Measurements from ENCODE around the gene CFHR5. TPM values are rescaled to one million over a fixed set of nuclear protein-coding genes. Genes with fewer than 3 reads are reported as not detected.

Gene CFHR5
- total and polyA plus RNA-seq, 7 donors = not detected

DNA sequence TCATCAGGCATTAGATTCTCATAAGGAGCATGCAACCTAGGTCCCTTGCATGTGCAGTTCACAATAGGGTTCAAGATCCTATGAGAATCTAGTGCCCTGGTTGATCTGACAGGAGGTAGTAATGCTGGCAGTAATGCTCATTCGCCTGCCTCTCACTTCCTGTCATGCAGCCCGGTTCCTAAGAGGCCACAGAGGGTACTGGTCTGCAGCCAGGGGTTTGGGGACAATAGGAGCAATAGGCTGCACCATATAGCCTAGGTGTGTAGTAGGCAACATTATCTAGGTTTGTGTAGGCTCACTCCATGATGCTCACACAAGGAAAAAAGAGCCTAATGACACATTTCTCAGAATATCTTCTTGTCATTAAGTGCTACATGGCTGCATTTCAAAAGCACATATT is 25.8 kb downstream of the CFHR5 start:
- no peak overlapping the region for H3K27ac ChIP-seq
- intact Hi-C loops (cut with DNase I) = no loop called here
- TF ChIP-seq POLR2AphosphoS5 (IDR thresholded peaks at IDR 0.05) = no peak
- TF ChIP-seq EP300 (IDR thresholded peaks at IDR 0.05) = no peak
- no peak for TF ChIP-seq POLR2A (IDR thresholded peaks at IDR 0.05)
- TF ChIP-seq, protein P1, sequence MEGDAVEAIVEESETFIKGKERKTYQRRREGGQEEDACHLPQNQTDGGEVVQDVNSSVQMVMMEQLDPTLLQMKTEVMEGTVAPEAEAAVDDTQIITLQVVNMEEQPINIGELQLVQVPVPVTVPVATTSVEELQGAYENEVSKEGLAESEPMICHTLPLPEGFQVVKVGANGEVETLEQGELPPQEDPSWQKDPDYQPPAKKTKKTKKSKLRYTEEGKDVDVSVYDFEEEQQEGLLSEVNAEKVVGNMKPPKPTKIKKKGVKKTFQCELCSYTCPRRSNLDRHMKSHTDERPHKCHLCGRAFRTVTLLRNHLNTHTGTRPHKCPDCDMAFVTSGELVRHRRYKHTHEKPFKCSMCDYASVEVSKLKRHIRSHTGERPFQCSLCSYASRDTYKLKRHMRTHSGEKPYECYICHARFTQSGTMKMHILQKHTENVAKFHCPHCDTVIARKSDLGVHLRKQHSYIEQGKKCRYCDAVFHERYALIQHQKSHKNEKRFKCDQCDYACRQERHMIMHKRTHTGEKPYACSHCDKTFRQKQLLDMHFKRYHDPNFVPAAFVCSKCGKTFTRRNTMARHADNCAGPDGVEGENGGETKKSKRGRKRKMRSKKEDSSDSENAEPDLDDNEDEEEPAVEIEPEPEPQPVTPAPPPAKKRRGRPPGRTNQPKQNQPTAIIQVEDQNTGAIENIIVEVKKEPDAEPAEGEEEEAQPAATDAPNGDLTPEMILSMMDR (IDR thresholded peaks at IDR 0.05) = no peak
- 59 to 75% methylated on average over 2 of the region's 2 CpGs for WGBS, 2 donors
- no peak for DNase-seq
- no peaks in the 10 kb centered on the region for H3K9me3 ChIP-seq
- no peaks in the 10 kb centered on the region for H3K36me3 ChIP-seq
- H3K4me3 ChIP-seq = no peak overlapping the region
- no peaks in the 10 kb centered on the region for H3K4me1 ChIP-seq
- no peaks in the 10 kb centered on the region for H3K27me3 ChIP-seq

DNA sequence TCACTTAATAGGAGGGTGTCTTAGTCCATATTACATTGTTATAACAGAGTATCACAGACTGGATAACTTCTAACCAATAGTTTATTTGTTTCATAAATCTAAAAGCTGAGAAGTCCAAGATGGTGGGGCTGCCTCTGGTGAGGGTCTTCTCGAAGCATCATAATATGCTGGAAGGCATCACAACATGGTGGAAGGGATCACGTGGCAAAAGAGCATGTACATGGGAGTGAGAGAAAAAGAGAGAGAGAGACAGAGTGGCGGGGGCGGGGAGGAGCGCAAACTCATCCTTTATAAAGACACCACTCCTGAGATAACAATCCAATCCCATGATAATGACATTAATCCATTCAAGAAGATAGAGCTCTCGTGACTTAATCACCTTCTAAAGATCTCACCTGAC is 31.5 kb downstream of the CFHR5 start:
- Histone ChIP-seq H3K9me3 (peaks cover 0 to 4% (median 0%) of the 10 kb centered on the region in 4 donors), H3K36me3 (no peaks in the 10 kb centered on the region), H3K27ac (no peak overlapping the region), H3K4me3 (no peak overlapping the region), H3K27me3 (no peaks in the 10 kb centered on the region), H3K4me1 (no peaks in the 10 kb centered on the region)
- WGBS, 2 donors = 84 to 89% methylated on average over 6 of the region's 6 CpGs
- TF ChIP-seq EP300 (IDR thresholded peaks at IDR 0.05) (no peak), POLR2A (IDR thresholded peaks at IDR 0.05) (no peak), POLR2AphosphoS5 (IDR thresholded peaks at IDR 0.05) (no peak)
- TF ChIP-seq, protein P1 (IDR thresholded peaks at IDR 0.05) = no peak
- intact Hi-C loops (cut with DNase I) = no loop called here
- DNase-seq = no peak

DNA sequence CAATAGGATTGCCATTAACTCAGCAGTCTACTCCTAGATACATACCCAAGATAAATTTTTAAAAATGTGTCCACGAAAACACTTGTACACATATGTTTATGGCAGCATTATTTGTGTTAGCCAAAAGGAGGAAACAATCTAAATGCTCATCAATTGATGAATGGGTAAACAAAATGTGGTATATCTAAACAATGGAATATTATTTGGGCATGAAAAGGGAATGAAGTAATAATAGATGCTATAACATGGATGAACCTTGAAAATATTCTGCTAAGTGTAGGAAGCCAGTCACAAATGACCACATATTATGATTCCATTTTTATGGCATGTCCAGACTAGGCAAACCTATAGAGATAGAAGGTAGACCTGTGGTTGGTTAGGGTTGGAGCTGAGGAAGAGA is 34.3 kb downstream of the CFHR5 start:
- TF ChIP-seq, protein P1 (IDR thresholded peaks at IDR 0.05) = no peak
- no peak for TF ChIP-seq POLR2A (IDR thresholded peaks at IDR 0.05)
- TF ChIP-seq POLR2AphosphoS5 (IDR thresholded peaks at IDR 0.05) = no peak
- no peak for TF ChIP-seq EP300 (IDR thresholded peaks at IDR 0.05)
- Histone ChIP-seq H3K4me1 (no peaks in the 10 kb centered on the region), H3K4me3 (no peak overlapping the region), H3K27me3 (no peaks in the 10 kb centered on the region), H3K36me3 (no peaks in the 10 kb centered on the region), H3K9me3 (peaks cover 0 to 4% (median 0%) of the 10 kb centered on the region in 4 donors), H3K27ac (no peak overlapping the region)
- no peak for DNase-seq
- intact Hi-C loops (cut with DNase I) = no loop called here
- WGBS, 2 donors = 90 to 91% methylated on average over 1 of the region's 1 CpG

DNA sequence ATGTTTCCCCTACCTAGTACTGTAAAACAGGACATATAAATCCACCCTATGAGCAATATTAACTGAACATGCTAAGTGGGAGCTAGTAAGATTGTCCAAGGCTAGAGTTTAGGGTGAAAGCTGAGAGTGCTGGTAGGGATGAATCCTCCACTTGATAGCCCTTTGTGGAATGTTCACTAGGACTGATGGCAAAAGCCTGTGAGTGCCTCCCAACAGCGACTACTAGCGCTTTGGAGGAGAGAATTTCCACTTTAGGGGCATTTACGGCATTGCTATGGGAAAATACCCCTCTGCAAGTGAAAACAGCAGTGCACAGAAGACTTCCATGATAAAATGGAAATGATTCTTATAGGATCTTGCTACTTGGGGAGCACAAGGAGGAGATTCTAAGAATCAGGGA is 35.9 kb downstream of the CFHR5 start:
- no peak for TF ChIP-seq EP300 (IDR thresholded peaks at IDR 0.05)

DNA sequence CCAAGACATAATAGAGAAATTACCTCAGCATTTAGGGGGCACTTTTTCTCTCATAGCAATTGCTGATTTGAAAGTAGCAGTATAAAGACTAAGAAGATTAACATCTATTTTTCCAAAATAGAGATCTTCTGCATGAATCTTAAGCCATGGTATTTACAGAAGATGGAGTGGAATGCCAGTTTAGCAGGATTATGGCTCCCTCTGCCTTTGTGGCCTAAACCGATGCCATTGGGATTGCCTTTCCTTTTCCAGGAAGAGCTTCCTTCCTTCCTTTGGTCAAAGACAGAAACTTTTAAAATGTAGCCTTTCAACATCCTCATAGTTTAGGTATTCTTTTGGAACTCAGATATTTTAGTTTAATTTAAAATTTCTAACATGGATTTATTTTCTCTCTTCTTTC is 39.4 kb downstream of the CFHR5 start:
- DNase-seq = no peak
- Histone ChIP-seq H3K36me3 (no peaks in the 10 kb centered on the region), H3K9me3 (peaks cover 0 to under 1% (median 0%) of the 10 kb centered on the region in 4 donors), H3K27ac (no peak overlapping the region), H3K4me1 (no peaks in the 10 kb centered on the region), H3K27me3 (no peaks in the 10 kb centered on the region), H3K4me3 (no peak overlapping the region)
- WGBS, 2 donors = 89 to 93% methylated on average over 1 of the region's 1 CpG
- intact Hi-C loops (cut with DNase I) = no loop called here
- TF ChIP-seq EP300 (IDR thresholded peaks at IDR 0.05) = no peak
- TF ChIP-seq, protein P1 (IDR thresholded peaks at IDR 0.05) = no peak
- TF ChIP-seq POLR2AphosphoS5 (IDR thresholded peaks at IDR 0.05) = no peak
- TF ChIP-seq POLR2A (IDR thresholded peaks at IDR 0.05) = no peak

More for the DNA sequence above, 35.9 kb downstream of the CFHR5 start:
- no peak for DNase-seq
- WGBS, 2 donors = 87 to 94% methylated on average over 3 of the region's 3 CpGs
- H3K36me3 ChIP-seq = no peaks in the 10 kb centered on the region
- no peak overlapping the region for H3K4me3 ChIP-seq
- no peaks in the 10 kb centered on the region for H3K4me1 ChIP-seq
- H3K9me3 ChIP-seq = peaks cover 0 to 4% (median 0%) of the 10 kb centered on the region in 4 donors
- intact Hi-C loops (cut with DNase I) = no loop called here
- H3K27me3 ChIP-seq = no peaks in the 10 kb centered on the region
- no peak overlapping the region for H3K27ac ChIP-seq
